IMR-90 (cell line): ENCODE results near the gene TCHH. TPM values are rescaled to one million over a fixed set of nuclear protein-coding genes. Genes with fewer than 3 reads are reported as not detected.

Experiments used
- ATAC-seq: fragments of 200-7000 bp; cut with Tn5 transposase; 2 replicates; pipeline ENCODE4 v1.9.1; 2020; ENCODE audit warnings: low read depth, mild to moderate bottlenecking, moderate library complexity
- BruUV-seq: library from RNA; stranded (reverse); fragments of 400-500 nt; replicated peaks from 2 replicates; lab custom pipeline; 2021; lab: Mats Ljungman, UMichigan
- CTCF ChIA-PET: fragments of 300-600 bp; formaldehyde crosslinking; extraction: SDS; loops from one replicate; lab custom pipeline; 2021; ENCODE audit warnings: antibody characterized with exemption; lab: Yijun Ruan, JAX
- POLR2A ChIA-PET: fragments of 300-600 bp; sonication (Branson Sonifier 250); formaldehyde crosslinking; loops from one replicate; lab custom pipeline; 2022; ENCODE audit warnings: antibody characterized with exemption; ENCODE audit not compliant: unreplicated experiment; lab: Charles Lee
- DNase-seq: peaks from one replicate; pipeline ENCODE4 v3.0.0; 2013
- H2AFZ ChIP-seq: replicated peaks from 2 replicates; pipeline ENCODE3; 2013; ENCODE audit warnings: low read length, mild to moderate bottlenecking; ENCODE audit not compliant: poor library complexity
- H2AK5ac ChIP-seq: 2 replicates; pipeline ENCODE4 v1.6.1; 2013; ENCODE audit warnings: low read depth, low read length, inconsistent platforms
- H2AK9ac ChIP-seq: replicated peaks from 2 replicates; pipeline ENCODE3; 2013; ENCODE audit warnings: mild to moderate bottlenecking, low read depth, low read length, moderate library complexity; ENCODE audit not compliant: poor library complexity
- H2BK120ac ChIP-seq: 2 replicates; pipeline ENCODE4 v1.6.1; 2013; ENCODE audit warnings: low read depth, low read length, inconsistent platforms
- H2BK15ac ChIP-seq: 3 replicates; pipeline ENCODE4 v1.6.1; 2013; ENCODE audit warnings: low read depth, low read length, inconsistent platforms
- H2BK20ac ChIP-seq: 2 replicates; pipeline ENCODE4 v1.6.1; 2013; ENCODE audit warnings: low read depth, mild to moderate bottlenecking, inconsistent platforms, low read length, moderate library complexity
- H2BK5ac ChIP-seq: 2 replicates; pipeline ENCODE4 v1.6.1; 2013; ENCODE audit warnings: mild to moderate bottlenecking, low read depth, low read length, inconsistent platforms; ENCODE audit not compliant: poor library complexity, severe bottlenecking
- H3K14ac ChIP-seq: replicated peaks from 2 replicates; pipeline ENCODE4 v1.6.1; 2013; ENCODE audit warnings: low read depth, low read length, inconsistent platforms
- H3K18ac ChIP-seq: 2 replicates; pipeline ENCODE4 v1.6.1; 2013; ENCODE audit warnings: low read depth, low read length, control low read depth
- H3K23ac ChIP-seq: 2 replicates; pipeline ENCODE4 v1.6.1; 2013; ENCODE audit warnings: low read depth, low read length, inconsistent platforms
- H3K27ac ChIP-seq: 2 replicates; pipeline ENCODE4 v1.5.1; 2013; ENCODE audit warnings: mild to moderate bottlenecking, control low read depth, low read length; ENCODE audit not compliant: insufficient read depth
- H3K27me3 ChIP-seq: 2 replicates; pipeline ENCODE4 v1.6.1; 2013; ENCODE audit warnings: low read length; ENCODE audit not compliant: control insufficient read depth, insufficient read depth
- H3K36me3 ChIP-seq: 2 replicates; pipeline ENCODE4 v1.6.1; 2013; ENCODE audit warnings: low read length, mixed read lengths; ENCODE audit not compliant: control insufficient read depth, insufficient read depth
- H3K4ac ChIP-seq: 2 replicates; pipeline ENCODE4 v1.6.1; 2013; ENCODE audit warnings: low read depth, low read length, inconsistent platforms
- H3K4me1 ChIP-seq: 2 replicates; pipeline ENCODE4 v1.6.1; 2013; ENCODE audit warnings: low read length, mixed read lengths; ENCODE audit not compliant: control insufficient read depth, insufficient read depth
- H3K4me2 ChIP-seq: 2 replicates; pipeline ENCODE4 v1.6.1; 2013; ENCODE audit warnings: low read depth, mild to moderate bottlenecking, control low read depth, low read length, moderate library complexity
- H3K4me3 ChIP-seq: 2 replicates; pipeline ENCODE4 v1.5.1; 2013; ENCODE audit warnings: low read depth, mild to moderate bottlenecking, control low read depth, low read length, moderate library complexity; ENCODE audit not compliant: insufficient read depth
- H3K56ac ChIP-seq: 2 replicates; pipeline ENCODE4 v1.6.1; 2013; ENCODE audit warnings: low read length, inconsistent platforms; ENCODE audit not compliant: insufficient read depth; ENCODE audit errors: extremely low read depth
- H3K79me1 ChIP-seq, 2 experiments: 2 replicates each; pipeline ENCODE4 v1.6.1; 2013; ENCODE audit warnings: low read length in 2 of 2, inconsistent platforms in 1 of 2, low read depth in 1 of 2
- H3K9ac ChIP-seq: 2 replicates; pipeline ENCODE4 v1.6.1; 2013; ENCODE audit warnings: low read depth, low read length, control low read depth
- H3K9me1 ChIP-seq: 2 replicates; pipeline ENCODE4 v1.6.1; 2013; ENCODE audit warnings: low read length, inconsistent platforms; ENCODE audit not compliant: insufficient read depth
- H3K9me3 ChIP-seq: 2 replicates; pipeline ENCODE4 v1.6.1; 2013; ENCODE audit warnings: low read length; ENCODE audit not compliant: control insufficient read depth, insufficient read depth
- H4K20me1 ChIP-seq: 2 replicates; pipeline ENCODE4 v1.6.1; 2013; ENCODE audit warnings: low read length, inconsistent platforms; ENCODE audit not compliant: insufficient read depth
- H4K5ac ChIP-seq: 2 replicates; pipeline ENCODE4 v1.6.1; 2013; ENCODE audit warnings: mild to moderate bottlenecking, low read depth, low read length, control low read depth
- H4K8ac ChIP-seq, 2 experiments: 2 replicates each; pipeline ENCODE4 v1.6.1; 2013; ENCODE audit warnings: low read depth in 2 of 2, low read length in 2 of 2, control low read depth in 1 of 2, inconsistent platforms in 1 of 2
- H4K91ac ChIP-seq: 2 replicates; pipeline ENCODE4 v1.6.1; 2013; ENCODE audit warnings: low read depth, low read length, inconsistent platforms; ENCODE audit not compliant: insufficient read depth
- BHLHE40 ChIP-seq: fragments of 150-350 bp; IDR thresholded peaks from 2 replicates; pipeline ENCODE4 v1.6.1; 2016; ENCODE audit warnings: mild to moderate bottlenecking, low read depth, low read length
- CTCF ChIP-seq: conservative IDR thresholded peaks from 2 replicates; pipeline ENCODE4 v1.5.1; 2012; ENCODE audit warnings: mild to moderate bottlenecking, low read depth, low read length, improper control_type of control experiment
- RAD21 ChIP-seq: IDR thresholded peaks from 2 replicates; pipeline ENCODE4 v1.6.1; 2012; ENCODE audit warnings: low read length, improper control_type of control experiment
- SMC3 ChIP-seq: fragments of 150-350 bp; IDR thresholded peaks from 2 replicates; pipeline ENCODE4 v1.6.1; 2016; ENCODE audit warnings: low read depth, mild to moderate bottlenecking, antibody characterized with exemption, low read length, moderate library complexity
- WGBS, 2 experiments: methylation state at CpG; one replicate each; pipeline versions ENCODE4 v1.1.5 to v1.1.7; 2013; ENCODE audit warnings: missing lambda C conversion rate in 2 of 2; ENCODE audit not compliant: insufficient read length in 1 of 2; ENCODE audit errors: extremely low coverage in 2 of 2; 5-methylcytosine and 5-hydroxymethylcytosine counted together
- dilution Hi-C: fragments of 300-500 bp; cut with HindIII; formaldehyde crosslinking; loops from one replicate; pipeline ENCODE4 v1.14.3; 2018; ENCODE audit warnings: low sequenced_read_pairs; ENCODE audit not compliant: unreplicated experiment
- in situ Hi-C: fragments of 300-500 bp; cut with MboI; formaldehyde crosslinking; loops from 3 replicates; pipeline ENCODE4 v1.14.3; 2019; ENCODE audit warnings: low sequenced_read_pairs, inconsistent platforms, mixed read lengths
- intact Hi-C: fragments of 100-400 bp; cut with micrococcal nuclease; formaldehyde crosslinking; loops from 2 replicates; pipeline ENCODE4 v1.10.0; 2022
- polyA plus RNA-seq, 3 experiments: library from polyadenylated mRNA; depleted of rRNA; stranded (reverse); fragments of >200 nt; gene quantifications; 2 replicates each; pipeline ENCODE4 v1.2.3, GENCODE V29; 2012; ENCODE audit warnings: low replicate concordance in 1 of 3
- total RNA-seq: library from RNA; depleted of rRNA; stranded (reverse); fragments of >200 nt; gene quantifications from 2 replicates; pipeline ENCODE4 v1.2.3, GENCODE V29; 2012

TCHH gene
- total and polyA plus RNA-seq, 2 of the 4 experiments (the other 2 are of a cell fraction), result not detected

GRCh38 chr1:152141971-152142584 is 26.8 kb upstream of the TCHH start:
- Histone ChIP-seq H4K5ac (no peak overlapping the region), H3K18ac (no peak overlapping the region), H3K36me3 (no peaks in the 10 kb centered on the region), H4K8ac (no peak overlapping the region), H2BK20ac (no peak overlapping the region), H3K4me3 (no peak overlapping the region), H4K91ac (no peak overlapping the region), H3K9me1 (no peaks in the 10 kb centered on the region), H3K4me1 (no peaks in the 10 kb centered on the region), H2AK5ac (no peak overlapping the region), H3K4me2 (no peak overlapping the region), H3K27me3 (no peaks in the 10 kb centered on the region), H3K79me1 (no peaks in the 10 kb centered on the region), H3K14ac (no peak overlapping the region), H3K9ac (no peak overlapping the region), H3K27ac (no peak overlapping the region), H2BK15ac (no peak overlapping the region), H2AK9ac (no peak overlapping the region), H3K4ac (no peak overlapping the region), H2BK5ac (no peak overlapping the region), H2BK120ac (no peak overlapping the region), H4K20me1 (no peaks in the 10 kb centered on the region), H3K9me3 (no peaks in the 10 kb centered on the region), H3K23ac (no peak overlapping the region), H2AFZ (no peak overlapping the region), H3K56ac (no peak overlapping the region)
- ChIA-PET CTCF (interaction anchor here (0.8 to 1.4 kb wide), 2 partner anchors 39 to 44 kb away, joined by 3 read pairs; no protein-coding TSS in a partner anchor), POLR2A (no interaction called here)
- intact Hi-C loops (loop anchor here (1.0 to 5.0 kb wide), 4 partner anchors 43 to 319 kb away; no protein-coding TSS in a partner anchor), dilution Hi-C loops (no loop called here), in situ Hi-C loops (no loop called here)
- ATAC-seq (peak; percentile 86), DNase-seq (peak; percentile 54)
- BruUV-seq, result no TSS peak
- TF ChIP-seq CTCF, result peak; percentile 75
- TF ChIP-seq SMC3, result peak; percentile 69
- TF ChIP-seq RAD21, result peak; percentile 78
- no peak for TF ChIP-seq BHLHE40
- no CpG with 5 or more reads among the region's 1 CpG for WGBS, 2 experiments
